IMR-90 (cell line): ENCODE measurements around the gene OR5B2. TPM values are rescaled to one million over a fixed set of nuclear protein-coding genes. Genes with fewer than 3 reads are reported as not detected.
"Not testable (repeated sequence)": the region's sequence is repeated elsewhere in the genome, so short reads cannot be mapped to it uniquely, and the experiment has no call there.

Experiments
- ATAC-seq: fragments of 200-7000 bp; cut with Tn5 transposase; 2 replicates; pipeline ENCODE4 v1.9.1; 2020; ENCODE audit warnings: low read depth, mild to moderate bottlenecking, moderate library complexity
- BruUV-seq: library from RNA; stranded (reverse); fragments of 400-500 nt; replicated peaks from 2 replicates; lab custom pipeline; 2021; lab: Mats Ljungman, UMichigan
- CTCF ChIA-PET: fragments of 300-600 bp; formaldehyde crosslinking; extraction: SDS; loops from one replicate; lab custom pipeline; 2021; ENCODE audit warnings: antibody characterized with exemption; lab: Yijun Ruan, JAX
- POLR2A ChIA-PET: fragments of 300-600 bp; sonication (Branson Sonifier 250); formaldehyde crosslinking; loops from one replicate; lab custom pipeline; 2022; ENCODE audit warnings: antibody characterized with exemption; ENCODE audit not compliant: unreplicated experiment; lab: Charles Lee
- DNase-seq: peaks from one replicate; pipeline ENCODE4 v3.0.0; 2013
- H2AFZ ChIP-seq: replicated peaks from 2 replicates; pipeline ENCODE3; 2013; ENCODE audit warnings: low read length, mild to moderate bottlenecking; ENCODE audit not compliant: poor library complexity
- H2AK5ac ChIP-seq: 2 replicates; pipeline ENCODE4 v1.6.1; 2013; ENCODE audit warnings: low read depth, low read length, inconsistent platforms
- H2AK9ac ChIP-seq: replicated peaks from 2 replicates; pipeline ENCODE3; 2013; ENCODE audit warnings: mild to moderate bottlenecking, low read depth, low read length, moderate library complexity; ENCODE audit not compliant: poor library complexity
- H2BK120ac ChIP-seq: 2 replicates; pipeline ENCODE4 v1.6.1; 2013; ENCODE audit warnings: low read depth, low read length, inconsistent platforms
- H2BK15ac ChIP-seq: 3 replicates; pipeline ENCODE4 v1.6.1; 2013; ENCODE audit warnings: low read depth, low read length, inconsistent platforms
- H2BK20ac ChIP-seq: 2 replicates; pipeline ENCODE4 v1.6.1; 2013; ENCODE audit warnings: low read depth, mild to moderate bottlenecking, inconsistent platforms, low read length, moderate library complexity
- H2BK5ac ChIP-seq: 2 replicates; pipeline ENCODE4 v1.6.1; 2013; ENCODE audit warnings: mild to moderate bottlenecking, low read depth, low read length, inconsistent platforms; ENCODE audit not compliant: poor library complexity, severe bottlenecking
- H3K14ac ChIP-seq: replicated peaks from 2 replicates; pipeline ENCODE4 v1.6.1; 2013; ENCODE audit warnings: low read depth, low read length, inconsistent platforms
- H3K18ac ChIP-seq: 2 replicates; pipeline ENCODE4 v1.6.1; 2013; ENCODE audit warnings: low read depth, low read length, control low read depth
- H3K23ac ChIP-seq: 2 replicates; pipeline ENCODE4 v1.6.1; 2013; ENCODE audit warnings: low read depth, low read length, inconsistent platforms
- H3K27ac ChIP-seq: 2 replicates; pipeline ENCODE4 v1.5.1; 2013; ENCODE audit warnings: mild to moderate bottlenecking, control low read depth, low read length; ENCODE audit not compliant: insufficient read depth
- H3K27me3 ChIP-seq: 2 replicates; pipeline ENCODE4 v1.6.1; 2013; ENCODE audit warnings: low read length; ENCODE audit not compliant: control insufficient read depth, insufficient read depth
- H3K36me3 ChIP-seq: 2 replicates; pipeline ENCODE4 v1.6.1; 2013; ENCODE audit warnings: low read length, mixed read lengths; ENCODE audit not compliant: control insufficient read depth, insufficient read depth
- H3K4ac ChIP-seq: 2 replicates; pipeline ENCODE4 v1.6.1; 2013; ENCODE audit warnings: low read depth, low read length, inconsistent platforms
- H3K4me1 ChIP-seq: 2 replicates; pipeline ENCODE4 v1.6.1; 2013; ENCODE audit warnings: low read length, mixed read lengths; ENCODE audit not compliant: control insufficient read depth, insufficient read depth
- H3K4me2 ChIP-seq: 2 replicates; pipeline ENCODE4 v1.6.1; 2013; ENCODE audit warnings: low read depth, mild to moderate bottlenecking, control low read depth, low read length, moderate library complexity
- H3K4me3 ChIP-seq: 2 replicates; pipeline ENCODE4 v1.5.1; 2013; ENCODE audit warnings: low read depth, mild to moderate bottlenecking, control low read depth, low read length, moderate library complexity; ENCODE audit not compliant: insufficient read depth
- H3K56ac ChIP-seq: 2 replicates; pipeline ENCODE4 v1.6.1; 2013; ENCODE audit warnings: low read length, inconsistent platforms; ENCODE audit not compliant: insufficient read depth; ENCODE audit errors: extremely low read depth
- H3K79me1 ChIP-seq, 2 experiments: 2 replicates each; pipeline ENCODE4 v1.6.1; 2013; ENCODE audit warnings: low read length in 2 of 2, inconsistent platforms in 1 of 2, low read depth in 1 of 2
- H3K9ac ChIP-seq: 2 replicates; pipeline ENCODE4 v1.6.1; 2013; ENCODE audit warnings: low read depth, low read length, control low read depth
- H3K9me1 ChIP-seq: 2 replicates; pipeline ENCODE4 v1.6.1; 2013; ENCODE audit warnings: low read length, inconsistent platforms; ENCODE audit not compliant: insufficient read depth
- H3K9me3 ChIP-seq: 2 replicates; pipeline ENCODE4 v1.6.1; 2013; ENCODE audit warnings: low read length; ENCODE audit not compliant: control insufficient read depth, insufficient read depth
- H4K20me1 ChIP-seq: 2 replicates; pipeline ENCODE4 v1.6.1; 2013; ENCODE audit warnings: low read length, inconsistent platforms; ENCODE audit not compliant: insufficient read depth
- H4K5ac ChIP-seq: 2 replicates; pipeline ENCODE4 v1.6.1; 2013; ENCODE audit warnings: mild to moderate bottlenecking, low read depth, low read length, control low read depth
- H4K8ac ChIP-seq, 2 experiments: 2 replicates each; pipeline ENCODE4 v1.6.1; 2013; ENCODE audit warnings: low read depth in 2 of 2, low read length in 2 of 2, control low read depth in 1 of 2, inconsistent platforms in 1 of 2
- H4K91ac ChIP-seq: 2 replicates; pipeline ENCODE4 v1.6.1; 2013; ENCODE audit warnings: low read depth, low read length, inconsistent platforms; ENCODE audit not compliant: insufficient read depth
- WGBS, 2 experiments: methylation state at CpG; one replicate each; pipeline versions ENCODE4 v1.1.5 to v1.1.7; 2013; ENCODE audit warnings: missing lambda C conversion rate in 2 of 2; ENCODE audit not compliant: insufficient read length in 1 of 2; ENCODE audit errors: extremely low coverage in 2 of 2; 5-methylcytosine and 5-hydroxymethylcytosine counted together
- dilution Hi-C: fragments of 300-500 bp; cut with HindIII; formaldehyde crosslinking; loops from one replicate; pipeline ENCODE4 v1.14.3; 2018; ENCODE audit warnings: low sequenced_read_pairs; ENCODE audit not compliant: unreplicated experiment
- in situ Hi-C: fragments of 300-500 bp; cut with MboI; formaldehyde crosslinking; loops from 3 replicates; pipeline ENCODE4 v1.14.3; 2019; ENCODE audit warnings: low sequenced_read_pairs, inconsistent platforms, mixed read lengths
- intact Hi-C: fragments of 100-400 bp; cut with micrococcal nuclease; formaldehyde crosslinking; loops from 2 replicates; pipeline ENCODE4 v1.10.0; 2022
- polyA plus RNA-seq, 3 experiments: library from polyadenylated mRNA; depleted of rRNA; stranded (reverse); fragments of >200 nt; gene quantifications; 2 replicates each; pipeline ENCODE4 v1.2.3, GENCODE V29; 2012; ENCODE audit warnings: low replicate concordance in 1 of 3
- total RNA-seq: library from RNA; depleted of rRNA; stranded (reverse); fragments of >200 nt; gene quantifications from 2 replicates; pipeline ENCODE4 v1.2.3, GENCODE V29; 2012

The OR5B2 gene
- total and polyA plus RNA-seq, 2 of the 4 experiments (the other 2 are of a cell fraction): not detected

DNA sequence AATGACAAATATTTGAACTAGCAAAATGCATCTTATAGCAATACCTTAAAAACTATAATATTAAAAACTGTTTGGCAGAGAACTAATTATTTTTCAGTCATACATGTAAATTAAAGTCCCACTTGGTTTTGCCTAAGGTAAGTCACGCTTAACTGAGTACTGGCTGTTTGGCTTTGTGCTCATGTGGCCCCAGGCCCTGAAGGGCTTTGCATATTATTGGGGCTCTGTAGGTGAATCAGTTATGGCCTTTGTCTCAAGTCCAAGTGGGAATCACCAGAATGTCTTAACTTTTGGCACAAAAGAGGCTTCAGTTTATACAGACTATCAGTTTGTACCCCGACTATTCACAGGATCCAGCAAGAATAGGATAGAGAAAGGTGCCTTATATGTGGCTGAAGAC is 28.3 kb downstream of the OR5B2 start:
- H3K27ac ChIP-seq, POLR2A ChIA-PET, H3K4me3 ChIP-seq, H2BK20ac ChIP-seq, H4K5ac ChIP-seq, H3K18ac ChIP-seq, DNase-seq, H3K4ac ChIP-seq, H3K14ac ChIP-seq, H3K9me3 ChIP-seq, H3K4me2 ChIP-seq, H3K23ac ChIP-seq, dilution Hi-C loops, H2BK120ac ChIP-seq, H3K79me1 ChIP-seq, H4K8ac ChIP-seq, ATAC-seq, H2AK5ac ChIP-seq, H3K56ac ChIP-seq, CTCF ChIA-PET, H3K27me3 ChIP-seq, H3K9ac ChIP-seq, H2AFZ ChIP-seq, H3K36me3 ChIP-seq, BruUV-seq, H2AK9ac ChIP-seq, H2BK15ac ChIP-seq, H4K91ac ChIP-seq, in situ Hi-C loops, H2BK5ac ChIP-seq, H3K4me1 ChIP-seq, H3K9me1 ChIP-seq, H4K20me1 ChIP-seq: not testable (repeated sequence)
- intact Hi-C loops: loop anchor here (10.0 kb wide), 1 partner anchor 335 kb away; no protein-coding TSS in a partner anchor
- no CpG with 5 or more reads among the region's 2 CpGs for WGBS, 2 experiments
